HepG2 (cell line): ENCODE results near the gene WNT16. TPM values are rescaled to one million over a fixed set of nuclear protein-coding genes. Genes with fewer than 3 reads are reported as not detected.

Experiments used
- ATAC-seq: fragments of 200-7000 bp; cut with Tn5 transposase; 3 replicates; pipeline ENCODE4 v1.9.1; 2020; ENCODE audit warnings: mild to moderate bottlenecking, moderate library complexity
- BruUV-seq: library from RNA; stranded (reverse); fragments of 400-500 nt; replicated peaks from 2 replicates; lab custom pipeline; 2021; lab: Mats Ljungman, UMichigan
- CTCF ChIA-PET: fragments of 300-600 bp; formaldehyde crosslinking; extraction: SDS; loops from one replicate; lab custom pipeline; 2021; ENCODE audit warnings: low total read pairs, inconsistent platforms, low intra/inter-chr PET ratio; lab: Yijun Ruan, JAX
- POLR2A ChIA-PET: fragments of 350-600 bp; sonication (Branson Sonifier 250); formaldehyde crosslinking; loops from one replicate; lab custom pipeline; 2020; ENCODE audit warnings: antibody characterized with exemption, inconsistent platforms; lab: Yijun Ruan, JAX
- DNase-seq: peaks from one replicate; pipeline ENCODE4 v3.0.0-alpha.2; 2015; ENCODE audit warnings: low spot score
- FAIRE-seq: peaks from 3 replicates; lab custom pipeline; 2011; peaks lifted over from hg19 to GRCh38; lab: Jason Lieb, UNC
- H2AFZ ChIP-seq: one replicate; pipeline ENCODE4 v1.6.1; 2011; ENCODE audit warnings: low read length, inconsistent platforms
- H3K27ac ChIP-seq: fragments of 300-600 bp; 3 replicates; pipeline ENCODE4 v1.8.0; 2011; ENCODE audit warnings: mixed run types, mild to moderate bottlenecking, mixed read lengths, low read length, inconsistent platforms; ENCODE audit not compliant: insufficient read depth; ENCODE audit errors: extremely low read length
- H3K27me3 ChIP-seq, 2 experiments: fragments of 200-600 bp in 1 of 2; 2 replicates in 1 of 2; 3 replicates in 1 of 2; pipeline versions ENCODE4 v1.6.0 to v1.8.0; 2011; ENCODE audit warnings: low read length in 2 of 2, mild to moderate bottlenecking in 2 of 2, moderate library complexity in 2 of 2, inconsistent platforms in 1 of 2; ENCODE audit not compliant: insufficient read depth in 2 of 2, control insufficient read depth in 1 of 2
- H3K36me3 ChIP-seq, 2 experiments: fragments of 200-600 bp in 1 of 2; replicated peaks in 1 of 2; 2 replicates in 1 of 2; 3 replicates in 1 of 2; pipeline versions ENCODE4 v1.5.1 to v1.8.0; 2011; ENCODE audit warnings: low read length in 2 of 2, inconsistent platforms in 1 of 2; ENCODE audit not compliant: insufficient read depth in 2 of 2, control insufficient read depth in 1 of 2
- H3K4me1 ChIP-seq: 2 replicates; pipeline ENCODE4 v1.5.1; 2012; ENCODE audit warnings: low read length, inconsistent platforms; ENCODE audit not compliant: insufficient read depth
- H3K4me2 ChIP-seq: 2 replicates; pipeline ENCODE4 v1.6.0; 2011; ENCODE audit warnings: low read depth, low read length, inconsistent platforms
- H3K4me3 ChIP-seq, 3 experiments: fragments of 200-600 bp in 1 of 3; sonication (generic), shearing (Covaris generic) in 1 of 3; replicated peaks in 1 of 3; 2 replicates each; pipeline ENCODE4 v1.5.1; 2011 to 2016; ENCODE audit warnings: low read length in 3 of 3, inconsistent platforms in 2 of 3, low read depth in 2 of 3, mild to moderate bottlenecking in 2 of 3, control low read depth in 1 of 3, mixed read lengths in 1 of 3; ENCODE audit not compliant: insufficient read depth in 1 of 3
- H3K79me2 ChIP-seq: one replicate; pipeline ENCODE4 v1.6.1; 2011; ENCODE audit warnings: low read length, inconsistent platforms; ENCODE audit not compliant: insufficient read depth
- H3K9ac ChIP-seq: 2 replicates; pipeline ENCODE4 v1.6.0; 2011; ENCODE audit warnings: mild to moderate bottlenecking, low read depth, low read length, inconsistent platforms; ENCODE audit not compliant: insufficient read depth
- H3K9me3 ChIP-seq: 2 replicates; pipeline ENCODE4 v1.5.1; 2012; ENCODE audit warnings: mild to moderate bottlenecking, low read length
- H4K20me1 ChIP-seq: 2 replicates; pipeline ENCODE4 v1.6.0; 2011; ENCODE audit warnings: inconsistent platforms, mild to moderate bottlenecking, low read length, moderate library complexity; ENCODE audit not compliant: insufficient read depth
- DPF2 ChIP-seq: sonication (generic); formaldehyde crosslinking; IDR thresholded peaks from 2 replicates; pipeline ENCODE4 v1.4.0; 2020; ENCODE audit warnings: mild to moderate bottlenecking, low read depth, missing genetic modification reagents, borderline replicate concordance
- FOSL2 ChIP-seq: sonication (generic); formaldehyde crosslinking; IDR thresholded peaks from 2 replicates; pipeline ENCODE4 v1.4.0; 2020; ENCODE audit warnings: missing genetic modification reagents
- FOXA1 ChIP-seq, 2 experiments: fragments of 450-650 bp in 1 of 2; sonication (generic) in 1 of 2; formaldehyde crosslinking in 1 of 2; IDR thresholded peaks; 2 replicates each; pipeline versions ENCODE4 v1.4.0 to v1.6.1; 2016 to 2020; ENCODE audit warnings: missing genetic modification reagents in 1 of 2
- MAFK ChIP-seq, 2 experiments: IDR thresholded peaks in 1 of 2; conservative IDR thresholded peaks in 1 of 2; 2 replicates each; pipeline ENCODE4 v1.6.1; 2011; ENCODE audit warnings: improper control_type of control experiment in 2 of 2, low read length in 2 of 2
- NR1H2 ChIP-seq: sonication (generic); formaldehyde crosslinking; IDR thresholded peaks from 2 replicates; pipeline ENCODE4 v1.8.1; 2022; ENCODE audit warnings: low read depth, missing genetic modification reagents, borderline replicate concordance
- PHB2 ChIP-seq: fragments of 450-650 bp; IDR thresholded peaks from 2 replicates; pipeline ENCODE4 v1.6.1; 2018; ENCODE audit not compliant: partially characterized antibody
- RFX1 ChIP-seq: fragments of 450-650 bp; IDR thresholded peaks from 2 replicates; pipeline ENCODE4 v1.6.1; 2017
- SNAPC2 ChIP-seq: sonication (generic); formaldehyde crosslinking; IDR thresholded peaks from 2 replicates; pipeline ENCODE4 v1.8.1; 2022; ENCODE audit warnings: mild to moderate bottlenecking, missing genetic modification reagents
- SPEN ChIP-seq: sonication (generic); formaldehyde crosslinking; IDR thresholded peaks from 2 replicates; pipeline ENCODE4 v1.5.1; 2020; ENCODE audit warnings: low read depth, mild to moderate bottlenecking, missing genetic modification reagents
- THAP8 ChIP-seq: sonication (generic); formaldehyde crosslinking; IDR thresholded peaks from 2 replicates; pipeline ENCODE4 v1.5.1; 2020; ENCODE audit warnings: missing genetic modification reagents, mild to moderate bottlenecking, borderline replicate concordance
- ZBTB14 ChIP-seq: sonication (generic); formaldehyde crosslinking; IDR thresholded peaks from 2 replicates; pipeline ENCODE4 v1.4.0; 2020; ENCODE audit warnings: missing genetic modification reagents
- ZFY ChIP-seq: sonication (generic); formaldehyde crosslinking; IDR thresholded peaks from 2 replicates; pipeline ENCODE4 v1.4.0; 2020; ENCODE audit warnings: missing genetic modification reagents
- ZNF326 ChIP-seq: sonication (generic); formaldehyde crosslinking; IDR thresholded peaks from 2 replicates; pipeline ENCODE4 v1.4.0; 2020; ENCODE audit warnings: missing genetic modification reagents, borderline replicate concordance
- ZNF678 ChIP-seq: sonication (generic); formaldehyde crosslinking; IDR thresholded peaks from 2 replicates; pipeline ENCODE4 v1.4.0; 2020; ENCODE audit warnings: mild to moderate bottlenecking, missing genetic modification reagents
- WGBS: methylation state at CpG from one replicate; pipeline ENCODE4 v1.1.6; 2017; ENCODE audit warnings: low lambda C conversion rate; 5-methylcytosine and 5-hydroxymethylcytosine counted together
- in situ Hi-C: cut with HindIII; loops from 2 replicates; pipeline ENCODE4 v1.10.0; 2017; ENCODE audit warnings: low pct_unique_long_range_greater_than_20kb; ENCODE audit not compliant: extremely low pct_ligation_motif_present
- intact Hi-C: fragments of 100-400 bp; cut with micrococcal nuclease; formaldehyde crosslinking; loops from one replicate; pipeline ENCODE4 v1.10.0; 2022; ENCODE audit not compliant: unreplicated experiment
- polyA plus RNA-seq, 8 experiments: library from polyadenylated mRNA; depleted of rRNA in 3 of 8; stranded (reverse) in 7 of 8; unstranded in 1 of 8; fragments of >200 nt; fragmentation: Illumina TruSeq in 4 of 8; extraction: Trizol in 4 of 8; gene quantifications; 2 replicates each; pipeline versions ENCODE4 v1.2.1 to v1.2.3, GENCODE V29; 2011 to 2016; ENCODE audit warnings: low read depth in 4 of 8, missing spikeins in 1 of 8, mixed read lengths in 1 of 8; ENCODE audit not compliant: insufficient read depth in 1 of 8
- total RNA-seq, 5 experiments: library from RNA; depleted of rRNA; stranded (reverse); fragments of >200 nt; fragmentation: Illumina TruSeq; extraction: Trizol; gene quantifications; 2 replicates each; pipeline ENCODE4 v1.2.3, GENCODE V29; 2016; ENCODE audit warnings: low read depth in 1 of 5

The WNT16 gene
- total and polyA plus RNA-seq, 2 of the 13 experiments (the other 11 are each of a cell fraction or from before 2014, with no cell fraction given) = not detected

- H3K27me3 ChIP-seq = no peaks in the 10 kb centered on the region; a peak in 1 of 5 replicates
- no TSS peak for BruUV-seq
- DNase-seq (no peak), ATAC-seq (no peak), FAIRE-seq (no peak)
- no peaks in the 10 kb centered on the region for H3K4me1 ChIP-seq
- no peak overlapping the region for H3K4me2 ChIP-seq
- no peak overlapping the region for H3K27ac ChIP-seq
- H3K9ac ChIP-seq = no peak overlapping the region
- WGBS = 6% methylated on average over 1 of the region's 1 CpG
- in situ Hi-C loops = no loop called here
- no peaks in the 10 kb centered on the region for H3K36me3 ChIP-seq
- H2AFZ ChIP-seq = no peak overlapping the region
- no peaks in the 10 kb centered on the region for H3K79me2 ChIP-seq
- H3K4me3 ChIP-seq = no peak overlapping the region
- H4K20me1 ChIP-seq = no peaks in the 10 kb centered on the region
- intact Hi-C loops = no loop called here
- ChIA-PET POLR2A (no interaction called here), CTCF (no interaction called here)
- TF ChIP-seq MAFK (conservative IDR thresholded peaks at IDR 0.05 in 1 of 2, IDR thresholded peaks at IDR 0.05 in 1 of 2; ENCODE audit: low read length in 2 of 2) = 0 out of 4 replicates have a peak, but pooled peaks of 1 of the 2 experiments have one; percentile 0
- no peak for TF ChIP-seq SNAPC2 (CRISPR knock-in tag)
- H3K9me3 ChIP-seq = no peaks in the 10 kb centered on the region
Measured at GRCh38 chr7:121304102-121304658, 24.6 kb upstream of the WNT16 start.

GRCh38 chr7:121305109-121305508, 23.7 kb upstream of the WNT16 start:
- Histone ChIP-seq H3K36me3 (no peaks in the 10 kb centered on the region), H3K4me1 (no peaks in the 10 kb centered on the region), H3K9ac (no peak overlapping the region), H4K20me1 (no peaks in the 10 kb centered on the region), H3K9me3 (no peaks in the 10 kb centered on the region), H2AFZ (no peak overlapping the region), H3K4me3 (no peak overlapping the region), H3K4me2 (no peak overlapping the region), H3K27me3 (no peaks in the 10 kb centered on the region; a peak in 1 of 5 replicates), H3K27ac (no peak overlapping the region), H3K79me2 (no peaks in the 10 kb centered on the region)
- ATAC-seq (no peak), DNase-seq (no peak), FAIRE-seq (no peak)
- ChIA-PET CTCF (no interaction called here), POLR2A (no interaction called here)
- WGBS = 4% methylated on average over 3 of the region's 3 CpGs
- intact Hi-C loops (no loop called here), in situ Hi-C loops (no loop called here)
- BruUV-seq = no TSS peak
- no peak for TF ChIP-seq ZBTB14 (CRISPR knock-in tag)
- no peak for TF ChIP-seq SPEN (CRISPR knock-in tag)
- no peak for TF ChIP-seq THAP8
- TF ChIP-seq FOSL2 = no peak
- TF ChIP-seq PHB2 = no peak
- no peak for TF ChIP-seq ZNF326 (CRISPR knock-in tag)
- no peak for TF ChIP-seq ZNF678 (CRISPR knock-in tag)
- TF ChIP-seq ZFY (CRISPR knock-in tag) = no peak
- no peak for TF ChIP-seq NR1H2 (CRISPR knock-in tag)
- TF ChIP-seq RFX1 = no peak
- TF ChIP-seq DPF2 (CRISPR knock-in tag) = no peak
- TF ChIP-seq FOXA1 (IDR thresholded peaks at IDR 0.05) = no peak
- TF ChIP-seq FOXA1 (CRISPR knock-in tag; IDR thresholded peaks at IDR 0.05) = no peak
